22Rv1 (cell line): Measurements from ENCODE around the gene CES5A.

Source experiments
- ZFX ChIP-seq: fragments of 450-650 bp; IDR thresholded peaks from 2 replicates; pipeline ENCODE4 v1.6.1; 2017; ENCODE audit warnings: antibody characterized with exemption, borderline replicate concordance
- TF ChIP-seq, protein P1 (sequence below): fragments of 450-650 bp; IDR thresholded peaks from 2 replicates; pipeline ENCODE4 v1.5.1; 2017; ENCODE audit warnings: mild to moderate bottlenecking

DNA sequence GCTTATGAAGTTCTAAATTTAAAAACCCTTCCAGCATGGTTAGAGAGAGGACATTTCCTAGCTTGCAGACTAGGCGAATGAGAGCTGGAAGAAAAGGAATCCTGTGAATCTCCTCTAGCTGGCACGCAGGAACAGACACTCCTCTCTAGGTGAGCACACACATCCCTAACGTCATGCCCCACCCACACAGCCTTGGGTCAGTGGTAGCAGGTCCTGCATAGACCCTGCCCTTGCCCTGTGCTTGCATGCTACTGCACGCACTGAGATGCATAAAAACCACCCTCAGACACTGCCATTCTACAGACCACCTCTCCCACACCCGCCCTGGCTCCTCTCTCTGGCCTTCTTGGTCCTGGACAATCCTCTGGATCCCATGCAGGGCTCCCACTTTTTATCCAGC is 65.8 kb downstream of the CES5A start:
- TF ChIP-seq, protein P1, sequence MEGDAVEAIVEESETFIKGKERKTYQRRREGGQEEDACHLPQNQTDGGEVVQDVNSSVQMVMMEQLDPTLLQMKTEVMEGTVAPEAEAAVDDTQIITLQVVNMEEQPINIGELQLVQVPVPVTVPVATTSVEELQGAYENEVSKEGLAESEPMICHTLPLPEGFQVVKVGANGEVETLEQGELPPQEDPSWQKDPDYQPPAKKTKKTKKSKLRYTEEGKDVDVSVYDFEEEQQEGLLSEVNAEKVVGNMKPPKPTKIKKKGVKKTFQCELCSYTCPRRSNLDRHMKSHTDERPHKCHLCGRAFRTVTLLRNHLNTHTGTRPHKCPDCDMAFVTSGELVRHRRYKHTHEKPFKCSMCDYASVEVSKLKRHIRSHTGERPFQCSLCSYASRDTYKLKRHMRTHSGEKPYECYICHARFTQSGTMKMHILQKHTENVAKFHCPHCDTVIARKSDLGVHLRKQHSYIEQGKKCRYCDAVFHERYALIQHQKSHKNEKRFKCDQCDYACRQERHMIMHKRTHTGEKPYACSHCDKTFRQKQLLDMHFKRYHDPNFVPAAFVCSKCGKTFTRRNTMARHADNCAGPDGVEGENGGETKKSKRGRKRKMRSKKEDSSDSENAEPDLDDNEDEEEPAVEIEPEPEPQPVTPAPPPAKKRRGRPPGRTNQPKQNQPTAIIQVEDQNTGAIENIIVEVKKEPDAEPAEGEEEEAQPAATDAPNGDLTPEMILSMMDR, result no peak
- no peak for TF ChIP-seq ZFX
